Astrocyte (in vitro differentiated cells and primary cell): Measurements from ENCODE around the gene ZNF487.

Source experiments
- EZH2 ChIP-seq: IDR thresholded peaks from 2 replicates; pipeline ENCODE4 v1.6.1; 2012; ENCODE audit warnings: mild to moderate bottlenecking, low read length, inconsistent platforms; ENCODE audit not compliant: insufficient read depth
- TF ChIP-seq, protein P1 (sequence below): IDR thresholded peaks from 2 replicates; pipeline ENCODE4 v1.5.1; 2011; ENCODE audit warnings: low read depth, mild to moderate bottlenecking, inconsistent platforms, low read length, moderate library complexity; ENCODE audit not compliant: insufficient read depth

DNA sequence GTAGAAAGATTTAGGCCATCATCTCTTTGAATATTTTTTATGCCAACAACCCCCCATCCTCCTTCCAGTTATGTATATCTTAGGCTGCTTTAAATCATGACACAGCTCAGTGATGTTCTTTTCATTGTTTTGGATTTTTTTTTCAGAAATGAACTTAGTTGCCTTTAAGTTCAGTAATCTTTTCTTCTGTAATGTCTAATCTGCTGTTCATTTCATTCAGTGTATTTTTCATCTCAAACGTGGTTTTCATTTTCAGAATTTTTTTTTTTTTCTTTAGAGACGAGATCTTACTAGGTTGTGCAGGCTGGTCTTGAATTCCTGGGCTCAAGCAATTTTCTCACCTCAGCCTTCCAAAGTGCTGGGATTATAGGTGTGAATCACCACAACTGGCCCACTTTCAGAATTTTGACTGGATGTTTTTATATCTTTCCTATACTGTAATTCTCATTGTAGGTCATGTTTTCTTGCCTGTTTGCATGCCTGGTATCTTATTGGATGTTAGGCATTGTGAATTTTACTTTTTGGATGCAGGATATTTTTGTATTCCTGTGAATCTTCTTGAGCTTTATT is 8.1 kb downstream of the ZNF487 start:
- TF ChIP-seq, protein P1, sequence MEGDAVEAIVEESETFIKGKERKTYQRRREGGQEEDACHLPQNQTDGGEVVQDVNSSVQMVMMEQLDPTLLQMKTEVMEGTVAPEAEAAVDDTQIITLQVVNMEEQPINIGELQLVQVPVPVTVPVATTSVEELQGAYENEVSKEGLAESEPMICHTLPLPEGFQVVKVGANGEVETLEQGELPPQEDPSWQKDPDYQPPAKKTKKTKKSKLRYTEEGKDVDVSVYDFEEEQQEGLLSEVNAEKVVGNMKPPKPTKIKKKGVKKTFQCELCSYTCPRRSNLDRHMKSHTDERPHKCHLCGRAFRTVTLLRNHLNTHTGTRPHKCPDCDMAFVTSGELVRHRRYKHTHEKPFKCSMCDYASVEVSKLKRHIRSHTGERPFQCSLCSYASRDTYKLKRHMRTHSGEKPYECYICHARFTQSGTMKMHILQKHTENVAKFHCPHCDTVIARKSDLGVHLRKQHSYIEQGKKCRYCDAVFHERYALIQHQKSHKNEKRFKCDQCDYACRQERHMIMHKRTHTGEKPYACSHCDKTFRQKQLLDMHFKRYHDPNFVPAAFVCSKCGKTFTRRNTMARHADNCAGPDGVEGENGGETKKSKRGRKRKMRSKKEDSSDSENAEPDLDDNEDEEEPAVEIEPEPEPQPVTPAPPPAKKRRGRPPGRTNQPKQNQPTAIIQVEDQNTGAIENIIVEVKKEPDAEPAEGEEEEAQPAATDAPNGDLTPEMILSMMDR, result no peak
- no peak for TF ChIP-seq EZH2
